GM12864 (cell line): ENCODE data around the gene KBTBD4.
"Not testable (repeated sequence)": the region's sequence is repeated elsewhere in the genome, so short reads cannot be mapped to it uniquely, and the experiment has no call there.

Source experiments
- DNase-seq: peaks from one replicate; pipeline ENCODE4 v3.0.0-alpha.2; 2011; ENCODE audit warnings: low read depth
- H3K4me3 ChIP-seq: 2 replicates; pipeline ENCODE4 v1.5.1; 2011; ENCODE audit warnings: mild to moderate bottlenecking, low read depth, low read length, control low read depth
- TF ChIP-seq, protein P1 (sequence below): IDR thresholded peaks from 2 replicates; pipeline ENCODE4 v1.5.1; 2011; ENCODE audit warnings: low read depth, mild to moderate bottlenecking, moderate library complexity, low read length, control low read depth, inconsistent platforms; ENCODE audit errors: missing control alignments

The KBTBD4 gene

DNA sequence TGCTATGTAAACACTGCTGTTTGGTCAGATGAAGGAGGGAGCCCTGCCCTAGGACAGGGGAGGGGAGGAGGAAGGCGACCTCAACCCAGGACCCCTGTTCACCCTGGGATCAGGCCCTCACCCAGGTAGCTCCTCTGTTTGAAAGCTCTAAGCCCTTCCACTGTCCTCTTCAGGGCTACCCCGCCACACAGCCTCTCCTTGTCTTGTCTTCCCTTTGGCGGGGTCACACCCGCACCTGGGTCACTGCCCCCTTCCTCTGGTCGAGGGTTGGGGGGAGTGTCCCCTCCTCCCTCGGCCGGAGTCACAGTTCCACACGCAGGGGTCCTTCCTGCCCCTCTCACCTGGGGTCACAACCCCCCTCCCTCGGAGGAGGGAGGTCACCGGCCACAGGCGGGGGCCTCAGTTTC, 13.8 kb downstream of the KBTBD4 start:
- peak overlapping the region; percentile 99 for H3K4me3 ChIP-seq
- DNase-seq: no peak
- TF ChIP-seq, protein P1, sequence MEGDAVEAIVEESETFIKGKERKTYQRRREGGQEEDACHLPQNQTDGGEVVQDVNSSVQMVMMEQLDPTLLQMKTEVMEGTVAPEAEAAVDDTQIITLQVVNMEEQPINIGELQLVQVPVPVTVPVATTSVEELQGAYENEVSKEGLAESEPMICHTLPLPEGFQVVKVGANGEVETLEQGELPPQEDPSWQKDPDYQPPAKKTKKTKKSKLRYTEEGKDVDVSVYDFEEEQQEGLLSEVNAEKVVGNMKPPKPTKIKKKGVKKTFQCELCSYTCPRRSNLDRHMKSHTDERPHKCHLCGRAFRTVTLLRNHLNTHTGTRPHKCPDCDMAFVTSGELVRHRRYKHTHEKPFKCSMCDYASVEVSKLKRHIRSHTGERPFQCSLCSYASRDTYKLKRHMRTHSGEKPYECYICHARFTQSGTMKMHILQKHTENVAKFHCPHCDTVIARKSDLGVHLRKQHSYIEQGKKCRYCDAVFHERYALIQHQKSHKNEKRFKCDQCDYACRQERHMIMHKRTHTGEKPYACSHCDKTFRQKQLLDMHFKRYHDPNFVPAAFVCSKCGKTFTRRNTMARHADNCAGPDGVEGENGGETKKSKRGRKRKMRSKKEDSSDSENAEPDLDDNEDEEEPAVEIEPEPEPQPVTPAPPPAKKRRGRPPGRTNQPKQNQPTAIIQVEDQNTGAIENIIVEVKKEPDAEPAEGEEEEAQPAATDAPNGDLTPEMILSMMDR: no peak

DNA sequence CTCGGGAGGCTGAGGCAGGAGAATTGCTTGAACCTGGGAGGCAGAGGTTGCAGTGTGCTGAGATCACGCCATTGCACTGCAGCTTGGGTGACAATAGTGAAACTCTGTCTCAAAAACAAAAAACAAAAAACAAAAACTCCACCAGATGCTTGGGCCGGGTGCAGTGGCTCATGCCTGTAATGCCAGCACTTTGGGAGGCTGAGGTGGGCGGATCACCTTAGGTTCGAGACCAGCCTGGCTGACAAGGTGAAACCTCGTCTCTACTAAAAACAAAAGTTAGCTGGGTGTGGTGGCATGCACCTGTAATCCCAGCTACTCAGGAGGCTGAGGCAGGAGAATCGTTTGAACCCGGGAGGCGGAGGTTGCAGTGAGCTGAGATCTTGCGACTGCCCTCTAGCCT, 14.4 kb downstream of the KBTBD4 start:
- DNase-seq, H3K4me3 ChIP-seq: not testable (repeated sequence)

DNA sequence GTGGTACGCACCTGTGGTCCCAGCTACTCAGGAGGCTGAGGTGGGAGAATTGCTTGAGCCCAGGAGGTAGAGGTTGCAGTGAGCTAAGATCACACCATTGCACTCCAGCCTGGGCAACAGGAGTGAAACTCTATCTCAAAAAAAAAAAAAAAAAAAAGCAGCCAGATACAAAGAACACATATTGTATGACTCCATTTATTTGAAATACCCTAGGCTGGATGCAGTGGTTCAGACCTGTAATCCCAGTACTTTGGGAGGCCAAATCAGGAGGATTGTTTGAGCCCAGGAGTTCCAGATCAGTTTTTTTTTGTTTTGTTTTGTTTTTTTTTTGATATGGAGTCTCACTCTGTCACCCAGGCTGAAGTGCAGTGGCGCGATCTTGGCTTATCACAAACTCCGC, 16.4 kb downstream of the KBTBD4 start:
- DNase-seq, H3K4me3 ChIP-seq: not testable (repeated sequence)

DNA sequence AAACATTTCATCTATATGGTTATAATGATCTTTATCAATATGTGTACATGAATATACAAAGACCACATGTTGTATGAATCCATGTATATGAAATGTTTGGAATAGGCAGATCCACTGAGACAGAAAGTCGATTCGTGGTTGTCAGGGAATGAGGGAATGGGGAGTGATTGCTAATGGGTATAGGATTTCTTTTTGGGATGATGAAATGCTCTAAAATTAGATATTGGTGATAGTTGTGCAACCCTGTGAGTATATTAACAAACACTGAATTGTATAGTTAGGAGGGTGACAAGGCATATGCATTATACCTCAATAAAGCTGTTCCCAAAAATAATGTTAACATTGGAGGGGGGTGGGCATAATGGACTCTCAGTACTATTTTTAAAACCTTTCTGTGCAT, 18.3 kb downstream of the KBTBD4 start:
- no peak for DNase-seq
- no peak overlapping the region for H3K4me3 ChIP-seq
- TF ChIP-seq, protein P1: no peak

DNA sequence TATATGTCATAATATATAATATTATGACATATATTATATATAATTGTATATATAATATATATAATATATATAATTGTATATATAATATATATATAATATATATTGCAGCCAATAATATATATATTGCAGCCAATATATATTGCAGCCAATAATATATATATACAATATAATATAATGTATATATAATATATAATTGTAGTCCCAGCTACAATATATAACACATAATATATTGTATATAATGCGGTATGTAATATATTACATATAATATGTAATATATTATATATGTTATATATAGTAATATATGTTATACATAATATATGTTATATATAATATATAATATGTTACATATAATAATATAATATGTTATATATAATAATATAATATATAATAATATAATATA, 20.1 kb downstream of the KBTBD4 start:
- TF ChIP-seq, protein P1: no peak
- no peak overlapping the region for H3K4me3 ChIP-seq
- no peak for DNase-seq

DNA sequence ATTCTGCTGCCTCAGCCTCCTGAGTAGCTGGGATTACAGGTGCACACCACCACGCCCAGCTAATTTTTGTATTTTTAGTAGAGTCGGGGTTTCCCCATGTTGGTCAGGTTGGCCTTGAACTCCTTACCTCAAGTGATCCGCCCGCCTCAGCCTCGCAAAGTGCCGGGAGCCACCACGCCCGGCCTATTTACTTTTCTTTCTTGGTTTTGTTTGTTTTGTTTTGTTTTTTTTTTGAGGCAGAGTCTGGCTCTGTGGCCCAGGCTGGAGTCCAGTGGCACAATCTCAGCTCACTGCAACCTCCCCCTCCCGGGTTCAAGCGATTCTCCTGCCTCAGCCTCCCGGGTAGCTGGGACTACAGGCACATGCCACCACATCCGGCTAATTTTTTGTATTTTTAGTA, 21.8 kb downstream of the KBTBD4 start:
- not testable (repeated sequence) for DNase-seq, H3K4me3 ChIP-seq

DNA sequence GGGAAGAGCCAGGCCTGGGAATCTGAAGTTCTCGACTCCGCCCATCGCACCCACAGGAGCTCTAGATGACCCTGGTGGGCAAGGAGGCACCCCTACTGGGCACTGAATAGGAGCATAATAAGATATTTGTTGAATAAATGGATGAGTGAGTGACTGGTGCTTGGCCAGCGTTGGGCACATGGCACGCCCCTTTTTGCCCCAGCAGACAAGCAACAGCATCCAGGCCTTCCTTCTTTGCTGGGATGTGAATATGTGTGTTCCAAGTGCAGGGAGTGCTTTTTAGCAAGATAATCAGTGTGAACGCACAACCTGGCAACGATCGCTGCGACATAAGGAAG, 25.4 kb downstream of the KBTBD4 start:
- no peak for DNase-seq

DNA sequence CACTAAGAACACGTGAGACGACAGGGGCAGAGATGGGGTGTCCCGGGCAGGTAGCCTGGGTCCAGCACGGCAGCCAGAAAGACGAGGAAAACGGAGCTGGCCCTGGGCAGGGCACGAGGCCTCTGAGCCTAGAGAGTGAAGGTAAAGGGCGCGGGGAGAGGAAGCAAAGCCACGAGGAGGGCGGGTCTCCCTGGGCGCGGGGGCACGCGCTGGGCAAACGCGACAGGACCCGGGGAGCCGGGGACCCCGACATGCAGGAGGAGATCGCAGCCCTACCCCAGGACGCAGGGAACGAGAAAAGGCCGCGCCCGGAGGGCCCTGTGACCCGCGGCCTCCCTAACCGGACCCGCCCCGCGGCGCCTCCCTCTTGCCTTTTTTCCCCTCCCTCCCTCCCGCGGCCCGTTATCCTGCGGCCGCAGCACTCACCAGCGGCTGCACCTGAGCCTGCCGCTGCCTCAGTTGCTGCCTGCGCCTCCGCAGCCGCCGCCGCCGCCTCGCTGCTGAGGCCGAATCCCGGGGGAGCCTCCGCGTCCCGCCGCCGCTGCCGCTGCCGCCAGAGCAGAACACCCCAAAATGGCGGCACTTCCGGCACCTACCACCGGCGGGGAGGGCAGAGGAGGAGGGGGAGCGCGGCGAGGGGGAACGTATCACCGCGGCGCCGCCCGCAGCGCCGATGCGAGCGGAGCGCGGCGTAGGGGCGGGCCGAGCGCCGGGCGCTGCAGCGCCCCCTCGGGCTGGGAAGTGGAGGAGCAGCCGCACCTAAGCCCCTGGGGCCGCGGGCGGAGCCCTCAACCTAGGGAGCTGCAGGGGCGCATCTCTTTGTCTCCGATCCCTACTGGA, 26.0 kb downstream of the KBTBD4 start, which contains the start of gene CELF1:
CELF1 (minus strand) TSS at position 567 of the 840 bp plus-strand sequence. CDS start 53,609 bp downstream, outside the sequence.
- TF ChIP-seq, protein P1: peak; percentile 90
- H3K4me3 ChIP-seq: peak within 1 kb of the TSS; percentile 96
- peak; percentile 64 for DNase-seq

More for the DNA sequence above, 25.4 kb downstream of the KBTBD4 start:
- peak overlapping the region; percentile 62 for H3K4me3 ChIP-seq
- TF ChIP-seq, protein P1: no peak
